Stimulated activated CD4-positive, alpha-beta T cell treated with anti-CD3 and anti-CD28 coated beads, TNF-alpha, amount 100 ng/mL, for 48 hours (primary cell): ENCODE data around the gene AHR.
"Not testable (repeated sequence)": the region's sequence is repeated elsewhere in the genome, so short reads cannot be mapped to it uniquely, and the experiment has no call there.

ENCODE experiments used
- DNase-seq, 3 donors: peaks; one replicate each; pipeline ENCODE4 v3.0.0-alpha.2; 2020; ENCODE audit warnings: low read depth in 3 of 3

AHR gene

DNA sequence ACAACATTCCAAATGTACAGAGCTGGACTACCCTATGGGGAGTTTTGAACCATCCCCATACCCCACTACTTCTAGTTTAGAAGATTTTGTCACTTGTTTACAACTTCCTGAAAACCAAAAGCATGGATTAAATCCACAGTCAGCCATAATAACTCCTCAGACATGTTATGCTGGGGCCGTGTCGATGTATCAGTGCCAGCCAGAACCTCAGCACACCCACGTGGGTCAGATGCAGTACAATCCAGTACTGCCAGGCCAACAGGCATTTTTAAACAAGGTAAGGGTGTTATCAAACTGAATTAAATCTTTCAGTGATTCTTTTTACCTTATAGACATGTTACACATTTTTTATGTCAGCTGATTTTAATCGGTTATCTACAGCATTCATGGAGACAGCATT is 41.5 kb downstream of the AHR start:
- no peak for DNase-seq

DNA sequence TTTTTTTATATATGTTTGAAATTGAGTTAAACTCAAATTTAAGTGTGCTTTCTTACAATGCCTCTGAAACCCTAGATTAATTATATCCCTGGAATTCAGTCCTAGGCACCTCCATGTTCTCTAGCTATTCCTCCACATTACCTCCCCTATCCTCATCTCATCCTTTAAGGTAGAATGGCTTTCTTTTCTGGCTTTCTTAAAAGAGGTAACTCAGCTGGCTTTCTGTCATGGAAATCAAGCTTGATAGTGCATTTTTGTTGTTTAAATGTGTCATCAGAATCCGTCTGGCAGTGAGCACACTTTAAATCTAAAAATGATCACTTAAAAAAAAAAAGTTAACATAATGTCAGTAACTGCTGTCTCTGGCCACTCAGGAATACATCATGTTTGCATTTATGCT is 42.2 kb downstream of the AHR start:
- DNase-seq, result no peak

DNA sequence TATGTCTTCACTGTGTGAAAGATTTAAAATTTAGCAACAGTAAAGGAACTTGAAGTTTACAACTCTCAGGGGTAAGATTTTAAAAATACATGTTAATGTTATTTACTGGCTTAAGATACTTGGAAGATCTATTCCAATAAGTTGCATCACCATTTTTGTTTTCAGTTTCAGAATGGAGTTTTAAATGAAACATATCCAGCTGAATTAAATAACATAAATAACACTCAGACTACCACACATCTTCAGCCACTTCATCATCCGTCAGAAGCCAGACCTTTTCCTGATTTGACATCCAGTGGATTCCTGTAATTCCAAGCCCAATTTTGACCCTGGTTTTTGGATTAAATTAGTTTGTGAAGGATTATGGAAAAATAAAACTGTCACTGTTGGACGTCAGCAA is 44.3 kb downstream of the AHR start:
- DNase-seq, result no peak

DNA sequence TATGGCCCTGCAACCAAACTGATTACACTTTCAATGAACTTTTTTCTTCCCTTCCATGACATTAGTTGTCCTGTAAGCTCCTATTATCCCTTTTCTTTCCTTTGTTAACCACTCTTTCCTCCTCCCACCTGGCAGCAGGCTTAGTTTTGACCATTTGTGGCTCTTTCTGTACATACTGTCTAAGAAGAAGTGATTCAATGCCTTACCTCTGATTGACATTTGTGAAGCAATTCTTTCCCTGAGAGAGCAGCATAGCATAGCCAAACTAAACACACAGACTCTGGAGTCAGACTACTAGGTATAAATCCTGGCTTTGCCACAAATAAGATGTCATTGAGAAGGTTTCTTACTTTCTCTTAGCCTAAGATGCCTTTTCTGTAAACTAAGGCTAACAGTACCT is 48.9 kb downstream of the AHR start:
- no peak for DNase-seq

DNA sequence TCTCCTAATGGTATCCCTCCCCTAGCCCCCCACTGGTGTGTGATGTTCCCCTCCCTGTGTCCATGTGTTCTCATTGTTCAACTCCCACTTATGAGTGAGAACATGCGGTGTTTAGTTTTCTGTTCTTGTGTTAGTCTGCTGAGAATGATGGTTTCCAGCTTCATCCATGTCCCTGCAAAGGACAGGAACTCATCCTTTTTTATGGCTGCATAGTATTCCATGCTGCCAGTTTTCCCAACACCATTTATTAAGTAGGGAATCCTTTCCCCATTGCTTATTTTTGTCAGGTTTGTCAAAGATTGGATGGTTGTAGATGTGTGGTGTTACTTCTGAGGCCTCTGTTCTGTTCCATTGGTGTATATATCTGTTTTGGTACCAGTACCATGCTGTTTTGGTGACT is 50.5 kb downstream of the AHR start:
- DNase-seq, result not testable (repeated sequence)

GRCh38 chr7:17350321-17350720 is 51.9 kb downstream of the AHR start:
- DNase-seq, result not testable (repeated sequence)

DNA sequence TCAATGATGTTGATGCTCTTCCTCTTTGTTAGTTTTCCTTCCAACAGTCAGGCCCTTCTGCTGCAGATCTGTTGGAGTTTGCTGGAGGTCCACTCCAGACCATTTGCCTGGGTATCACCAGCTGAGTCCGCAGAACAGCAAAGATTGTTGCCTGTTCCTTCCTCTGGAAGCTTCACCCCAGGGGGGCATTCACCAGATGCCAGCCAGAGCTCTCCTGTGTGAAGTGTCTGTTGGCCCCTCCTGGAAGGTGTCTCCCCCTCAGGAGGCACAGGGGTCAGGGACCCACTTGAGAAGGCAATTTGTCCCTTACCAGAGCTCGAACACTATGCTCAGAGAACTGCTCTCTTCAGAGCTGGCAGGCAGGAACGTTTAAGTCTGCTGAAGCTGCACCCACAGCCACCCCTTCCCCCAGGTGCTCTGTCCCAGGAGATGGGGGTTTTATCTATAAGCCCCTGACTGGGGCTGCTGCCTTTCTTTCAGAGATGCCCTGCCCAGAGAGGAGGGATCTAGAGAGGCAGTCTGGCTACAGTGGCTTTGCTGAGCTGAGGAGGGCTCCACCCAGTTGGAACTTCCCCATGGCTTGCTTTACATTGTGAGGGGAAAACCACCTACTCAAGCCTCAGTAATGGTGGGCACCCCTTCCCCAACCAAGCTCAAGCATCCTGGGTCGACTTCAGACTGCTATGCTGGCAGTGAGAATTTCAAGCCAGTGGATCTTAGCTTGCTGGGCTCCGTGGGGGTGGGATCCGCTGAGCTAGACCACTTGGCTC is 55.4 kb downstream of the AHR start:
- DNase-seq, result not testable (repeated sequence)

- DNase-seq, result no peak
Measured at GRCh38 chr7:17354473-17354872, 56.0 kb downstream of the AHR start.

DNA sequence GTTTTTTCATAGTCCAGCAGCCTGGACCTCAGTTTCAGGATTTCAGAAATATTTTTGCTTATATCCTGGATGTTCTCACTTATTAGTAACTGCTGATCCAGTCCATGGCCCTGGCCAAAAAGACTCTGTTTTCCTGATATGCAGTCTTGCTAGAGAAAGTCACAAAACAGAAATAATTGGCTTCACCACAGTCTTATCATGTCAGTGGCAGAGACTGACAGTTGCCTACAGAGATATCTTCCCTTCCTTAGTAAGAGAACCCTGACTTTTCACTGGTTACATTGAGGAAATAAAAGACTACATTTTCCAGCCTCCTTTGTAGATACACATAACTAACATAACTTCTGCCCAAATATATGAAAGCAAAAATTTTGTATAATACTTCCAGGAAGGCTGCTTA is 56.6 kb downstream of the AHR start:
- no peak for DNase-seq

- no peak for DNase-seq
Measured at GRCh38 chr7:17357952-17358351, 59.5 kb downstream of the AHR start.

DNA sequence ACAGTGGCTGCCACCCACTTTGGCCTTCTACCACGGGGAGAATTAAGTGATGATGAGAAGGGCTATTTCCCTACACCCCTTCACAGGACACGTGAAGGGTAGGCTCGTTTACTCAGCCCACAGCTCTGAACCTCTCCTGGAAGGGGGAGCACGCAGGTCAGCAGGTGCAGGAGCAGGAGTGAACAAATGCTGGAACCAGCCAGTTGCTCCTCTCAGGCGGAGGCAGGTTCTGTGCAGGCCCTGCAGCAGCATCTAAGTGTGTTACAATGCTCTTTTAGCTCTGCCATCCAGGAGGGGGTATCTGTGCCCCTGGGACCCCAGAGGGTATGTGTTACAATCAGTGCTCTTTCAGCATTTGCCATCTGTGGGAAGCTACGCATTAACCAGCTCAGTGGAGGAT is 61.2 kb downstream of the AHR start:
- no peak for DNase-seq

- DNase-seq, result no peak
Measured at GRCh38 chr7:17362439-17363105, 64.1 kb downstream of the AHR start.

DNA sequence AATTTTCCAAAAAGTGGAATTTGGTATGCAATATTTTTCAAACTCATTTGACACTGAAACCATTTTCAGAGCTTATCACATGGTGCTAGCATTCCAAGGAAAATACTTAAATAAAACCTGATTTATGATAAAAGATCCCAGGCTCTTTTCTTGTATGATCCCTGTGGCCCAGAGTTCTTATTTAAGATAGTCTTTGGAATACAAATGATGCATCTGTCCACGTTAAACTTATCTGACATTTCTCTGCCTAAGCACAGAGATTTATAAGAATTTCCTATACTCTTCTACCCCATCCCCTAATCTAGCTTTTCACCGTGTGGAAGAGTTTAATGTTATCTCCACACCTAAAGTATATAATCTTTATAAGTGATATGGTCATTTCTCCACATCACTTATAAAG is 66.2 kb downstream of the AHR start:
- DNase-seq, result no peak

DNA sequence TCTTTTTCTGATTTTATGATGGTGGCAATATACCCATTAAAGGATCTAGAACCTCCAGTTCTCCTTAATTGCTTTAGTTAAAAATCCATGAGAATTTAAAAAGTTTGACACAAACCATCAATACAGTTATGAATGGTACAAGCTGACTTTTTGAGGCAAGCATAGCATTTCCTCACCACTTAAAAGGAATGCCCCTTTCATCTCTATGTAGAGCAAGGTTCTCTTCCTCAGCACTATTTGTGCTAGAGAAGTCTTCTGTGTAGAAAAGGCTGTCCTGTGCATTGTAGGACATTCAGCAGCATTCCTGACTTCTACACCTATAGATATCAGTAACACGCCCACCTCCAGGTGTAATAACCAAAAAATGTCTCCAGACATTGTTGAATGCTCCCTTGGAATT is 67.3 kb downstream of the AHR start:
- DNase-seq, result no peak

DNA sequence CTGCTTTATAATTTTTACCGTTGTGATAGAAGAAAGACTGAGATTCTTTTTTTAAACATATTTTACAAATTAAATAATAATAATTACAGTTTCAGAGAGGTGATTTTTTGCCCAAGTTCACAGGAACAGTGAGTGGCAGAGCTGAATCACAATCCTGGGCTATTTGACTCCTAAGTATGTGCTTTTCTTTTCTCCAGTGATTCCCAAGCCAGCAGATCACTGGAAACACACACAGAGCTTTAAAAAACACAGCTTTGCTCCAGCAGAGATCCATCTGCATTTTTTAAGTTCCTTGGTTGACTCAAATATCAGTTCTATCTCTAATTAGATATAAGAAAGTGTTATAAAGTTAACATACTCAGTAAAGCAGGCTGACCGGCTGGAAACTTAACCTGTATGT is 69.0 kb downstream of the AHR start:
- DNase-seq, result no peak

GRCh38 chr7:17368856-17369524 is 70.5 kb downstream of the AHR start:
- no peak for DNase-seq

GRCh38 chr7:17369691-17370426 is 71.4 kb downstream of the AHR start:
- no peak for DNase-seq

GRCh38 chr7:17370901-17371585 is 72.6 kb downstream of the AHR start:
- no peak for DNase-seq

- no peak for DNase-seq
Measured at GRCh38 chr7:17371671-17372524, 73.4 kb downstream of the AHR start.

- no peak for DNase-seq
Measured at GRCh38 chr7:17374157-17374556, 75.7 kb downstream of the AHR start.

DNA sequence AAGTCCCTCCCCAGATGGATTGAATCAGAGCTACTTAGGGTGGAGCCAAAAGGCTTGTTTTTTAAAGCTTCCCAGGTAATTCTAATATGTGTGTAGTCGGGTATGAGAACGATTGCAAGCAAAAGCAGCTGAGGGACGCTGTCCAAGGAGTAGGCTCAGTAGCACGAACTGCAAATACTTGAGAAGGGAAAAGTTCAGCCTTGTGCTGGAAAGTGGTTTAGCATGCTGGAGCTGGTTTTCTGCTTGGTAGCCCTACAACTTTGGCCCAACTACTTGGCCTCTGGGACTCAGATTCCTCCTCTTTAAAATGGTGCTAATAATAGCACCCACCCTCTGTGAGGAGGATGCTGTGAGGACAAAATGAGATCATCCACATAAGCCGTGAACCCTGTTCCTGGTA is 76.2 kb downstream of the AHR start:
- DNase-seq, result no peak
